ENCODE data around the gene RTKN. TPM values are rescaled to one million over a fixed set of nuclear protein-coding genes. Genes with fewer than 3 reads are reported as not detected.

RTKN gene
- total and polyA plus RNA-seq, 9 of the 15 experiments (the other 6 are each of a cell fraction or from before 2014, with no cell fraction given): 0.14 to 6.9 (median 3.6) TPM

DNA sequence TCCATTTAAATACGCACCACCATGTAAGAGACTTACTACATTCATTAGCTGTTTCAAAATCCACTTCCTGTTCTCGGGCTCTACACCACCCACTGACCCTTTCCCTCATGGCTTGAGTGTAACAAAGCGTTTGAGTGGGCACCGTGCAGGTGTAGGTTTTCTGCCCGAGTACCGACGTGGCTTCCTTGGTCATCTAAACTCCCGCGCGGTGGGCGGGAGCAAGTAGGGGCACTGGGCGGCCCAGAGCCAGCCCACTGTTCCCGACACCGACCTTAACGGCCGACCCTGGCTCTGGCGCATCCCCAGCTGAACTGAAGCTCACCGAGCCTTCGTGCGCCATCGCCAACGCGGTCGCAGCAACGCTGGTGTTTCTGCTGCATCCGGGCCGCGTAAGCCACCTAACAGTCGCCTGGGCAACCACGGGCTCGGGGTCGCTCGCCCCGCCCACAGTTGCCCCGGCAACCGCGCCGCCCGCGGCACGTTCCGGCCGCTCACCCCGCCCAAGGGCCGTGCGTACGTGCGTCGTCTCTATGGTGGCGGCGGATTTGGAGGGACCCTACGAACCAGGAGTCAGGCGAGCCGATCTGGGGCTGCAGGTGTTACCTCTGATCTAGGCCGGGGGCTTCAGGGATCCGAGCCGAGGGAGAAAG is 20.4 kb downstream of the RTKN start, which contains the start of the genes C2orf81 and WDR54 (continued):
- peak; percentile 58; the same call in 1 of the 2 replicates for TF ChIP-seq MBD2 (IDR thresholded peaks at IDR 0.05; ENCODE audit: borderline replicate concordance, low read depth)
- TF ChIP-seq, protein P1, sequence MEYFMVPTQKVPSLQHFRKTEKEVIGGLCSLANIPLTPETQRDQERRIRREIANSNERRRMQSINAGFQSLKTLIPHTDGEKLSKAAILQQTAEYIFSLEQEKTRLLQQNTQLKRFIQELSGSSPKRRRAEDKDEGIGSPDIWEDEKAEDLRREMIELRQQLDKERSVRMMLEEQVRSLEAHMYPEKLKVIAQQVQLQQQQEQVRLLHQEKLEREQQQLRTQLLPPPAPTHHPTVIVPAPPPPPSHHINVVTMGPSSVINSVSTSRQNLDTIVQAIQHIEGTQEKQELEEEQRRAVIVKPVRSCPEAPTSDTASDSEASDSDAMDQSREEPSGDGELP (CRISPR knock-in tag; IDR thresholded peaks at IDR 0.05; ENCODE audit: borderline replicate concordance): peak; percentile 70
- peak; percentile 55 for TF ChIP-seq RB1 (IDR thresholded peaks at IDR 0.05; ENCODE audit: low read depth)
- no peak for TF ChIP-seq PTTG1 (tag; IDR thresholded peaks at IDR 0.05; ENCODE audit: low read depth)
- TF ChIP-seq, protein P2, sequence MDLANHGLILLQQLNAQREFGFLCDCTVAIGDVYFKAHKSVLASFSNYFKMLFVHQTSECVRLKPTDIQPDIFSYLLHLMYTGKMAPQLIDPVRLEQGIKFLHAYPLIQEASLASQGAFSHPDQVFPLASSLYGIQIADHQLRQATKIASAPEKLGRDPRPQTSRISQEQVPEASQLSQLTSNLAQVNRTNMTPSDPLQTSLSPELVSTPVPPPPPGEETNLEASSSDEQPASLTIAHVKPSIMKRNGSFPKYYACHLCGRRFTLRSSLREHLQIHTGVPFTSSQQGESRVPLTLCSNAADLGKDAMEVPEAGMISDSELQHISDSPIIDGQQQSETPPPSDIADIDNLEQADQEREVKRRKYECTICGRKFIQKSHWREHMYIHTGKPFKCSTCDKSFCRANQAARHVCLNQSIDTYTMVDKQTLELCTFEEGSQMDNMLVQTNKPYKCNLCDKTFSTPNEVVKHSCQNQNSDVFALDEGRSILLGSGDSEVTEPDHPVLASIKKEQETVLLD (IDR thresholded peaks at IDR 0.05): peak; percentile 88; the same call in 1 of the 2 replicates
- peak; percentile 98 for TF ChIP-seq MXI1 (IDR thresholded peaks at IDR 0.05; ENCODE audit: low read depth, low read length)
- 0 out of 2 replicates have a peak, but pooled peaks have one; percentile 16 for TF ChIP-seq HCFC1 (IDR thresholded peaks at IDR 0.05; ENCODE audit: low read depth, low read length)
- 0 out of 2 replicates have a peak, but pooled peaks have one; percentile 12 for TF ChIP-seq MTA3 (IDR thresholded peaks at IDR 0.05; ENCODE audit: borderline replicate concordance)
- TF ChIP-seq, protein P3, sequence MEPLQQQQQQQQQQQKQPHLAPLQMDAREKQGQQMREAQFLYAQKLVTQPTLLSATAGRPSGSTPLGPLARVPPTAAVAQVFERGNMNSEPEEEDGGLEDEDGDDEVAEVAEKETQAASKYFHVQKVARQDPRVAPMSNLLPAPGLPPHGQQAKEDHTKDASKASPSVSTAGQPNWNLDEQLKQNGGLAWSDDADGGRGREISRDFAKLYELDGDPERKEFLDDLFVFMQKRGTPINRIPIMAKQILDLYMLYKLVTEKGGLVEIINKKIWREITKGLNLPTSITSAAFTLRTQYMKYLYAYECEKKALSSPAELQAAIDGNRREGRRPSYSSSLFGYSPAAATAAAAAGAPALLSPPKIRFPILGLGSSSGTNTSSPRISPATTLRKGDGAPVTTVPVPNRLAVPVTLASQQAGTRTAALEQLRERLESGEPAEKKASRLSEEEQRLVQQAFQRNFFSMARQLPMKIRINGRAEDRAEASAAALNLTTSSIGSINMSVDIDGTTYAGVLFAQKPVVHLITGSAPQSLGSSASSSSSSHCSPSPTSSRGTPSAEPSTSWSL (CRISPR knock-in tag; IDR thresholded peaks at IDR 0.05; ENCODE audit: borderline replicate concordance): no peak
- no peak for TF ChIP-seq ZNF57 (CRISPR knock-in tag; IDR thresholded peaks at IDR 0.05)
- peak; percentile 69 for TF ChIP-seq EGR1 (conservative IDR thresholded peaks at IDR 0.05)
- TF ChIP-seq MTF1 (CRISPR knock-in tag; IDR thresholded peaks at IDR 0.05; ENCODE audit: borderline replicate concordance): no peak
- TF ChIP-seq ZNF436 (CRISPR knock-in tag; IDR thresholded peaks at IDR 0.05): no peak
- TF ChIP-seq TAF9B (IDR thresholded peaks at IDR 0.05; ENCODE audit: partially characterized antibody): no peak
- peak; percentile 37 for TF ChIP-seq KDM5B (IDR thresholded peaks at IDR 0.05; ENCODE audit: insufficient replicate concordance, low read depth, low read length)
- TF ChIP-seq, protein P4, sequence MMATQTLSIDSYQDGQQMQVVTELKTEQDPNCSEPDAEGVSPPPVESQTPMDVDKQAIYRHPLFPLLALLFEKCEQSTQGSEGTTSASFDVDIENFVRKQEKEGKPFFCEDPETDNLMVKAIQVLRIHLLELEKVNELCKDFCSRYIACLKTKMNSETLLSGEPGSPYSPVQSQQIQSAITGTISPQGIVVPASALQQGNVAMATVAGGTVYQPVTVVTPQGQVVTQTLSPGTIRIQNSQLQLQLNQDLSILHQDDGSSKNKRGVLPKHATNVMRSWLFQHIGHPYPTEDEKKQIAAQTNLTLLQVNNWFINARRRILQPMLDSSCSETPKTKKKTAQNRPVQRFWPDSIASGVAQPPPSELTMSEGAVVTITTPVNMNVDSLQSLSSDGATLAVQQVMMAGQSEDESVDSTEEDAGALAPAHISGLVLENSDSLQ (IDR thresholded peaks at IDR 0.05): no peak
- TF ChIP-seq ZNF197 (CRISPR knock-in tag; IDR thresholded peaks at IDR 0.05; ENCODE audit: low read depth): no peak
- TF ChIP-seq, protein P5, sequence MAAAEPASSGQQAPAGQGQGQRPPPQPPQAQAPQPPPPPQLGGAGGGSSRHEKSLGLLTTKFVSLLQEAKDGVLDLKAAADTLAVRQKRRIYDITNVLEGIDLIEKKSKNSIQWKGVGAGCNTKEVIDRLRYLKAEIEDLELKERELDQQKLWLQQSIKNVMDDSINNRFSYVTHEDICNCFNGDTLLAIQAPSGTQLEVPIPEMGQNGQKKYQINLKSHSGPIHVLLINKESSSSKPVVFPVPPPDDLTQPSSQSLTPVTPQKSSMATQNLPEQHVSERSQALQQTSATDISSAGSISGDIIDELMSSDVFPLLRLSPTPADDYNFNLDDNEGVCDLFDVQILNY (CRISPR knock-in tag; IDR thresholded peaks at IDR 0.05): no peak
- TF ChIP-seq RBM22 (IDR thresholded peaks at IDR 0.05; ENCODE audit: low read depth, low read length, poor library complexity, severe bottlenecking): peak; percentile 100
- TF ChIP-seq ZFPM2 (CRISPR knock-in tag; IDR thresholded peaks at IDR 0.05): no peak

Measured in K562 (cell line).